ENCODE measurements around the gene MFSD11.
"Not testable (repeated sequence)": the region's sequence is repeated elsewhere in the genome, so short reads cannot be mapped to it uniquely, and the experiment has no call there.

Gene MFSD11

GRCh38 chr17:76812263-76812662 lies 74.3 kb downstream of the MFSD11 start:
- TF ChIP-seq CTCF (conservative IDR thresholded peaks at IDR 0.05; ENCODE audit: control insufficient read depth, insufficient read depth, low read depth, low read length) = no peak
- no peak for DNase-seq (ENCODE audit: low read depth)

GRCh38 chr17:76812968-76813367 lies 75.0 kb downstream of the MFSD11 start:
- no peak for DNase-seq (ENCODE audit: low read depth)
- TF ChIP-seq CTCF (conservative IDR thresholded peaks at IDR 0.05; ENCODE audit: control insufficient read depth, insufficient read depth, low read depth, low read length) = no peak
- no peak overlapping the region for H3K4me3 ChIP-seq (ENCODE audit: control insufficient read depth, low read depth, low read length)

More at GRCh38 chr17:76812263-76812662, 74.3 kb downstream of the MFSD11 start:
- H3K4me3 ChIP-seq (ENCODE audit: control insufficient read depth, low read depth, low read length) = no peak overlapping the region

- DNase-seq (ENCODE audit: low read depth); H3K4me3 ChIP-seq (ENCODE audit: control insufficient read depth, low read depth, low read length): not testable (repeated sequence)
These were observed 78.1 kb downstream of the MFSD11 start for GRCh38 chr17:76815907-76816589.

- peak; percentile 38 for DNase-seq (ENCODE audit: low read depth)
- no peak overlapping the region for H3K4me3 ChIP-seq (ENCODE audit: control insufficient read depth, low read depth, low read length)
- TF ChIP-seq CTCF (conservative IDR thresholded peaks at IDR 0.05; ENCODE audit: control insufficient read depth, insufficient read depth, low read depth, low read length) = peak; percentile 60
These were observed 78.7 kb downstream of the MFSD11 start for GRCh38 chr17:76816590-76817135.

- no peak overlapping the region for H3K4me3 ChIP-seq (ENCODE audit: control insufficient read depth, low read depth, low read length)
- DNase-seq (ENCODE audit: low read depth) = no peak
- no peak for TF ChIP-seq CTCF (conservative IDR thresholded peaks at IDR 0.05; ENCODE audit: control insufficient read depth, insufficient read depth, low read depth, low read length)
These were observed 82.1 kb downstream of the MFSD11 start for GRCh38 chr17:76820039-76820438.

- no peak for DNase-seq (ENCODE audit: low read depth)
- no peak overlapping the region for H3K4me3 ChIP-seq (ENCODE audit: control insufficient read depth, low read depth, low read length)
- TF ChIP-seq CTCF (conservative IDR thresholded peaks at IDR 0.05; ENCODE audit: control insufficient read depth, insufficient read depth, low read depth, low read length) = no peak
These were observed 82.6 kb downstream of the MFSD11 start for GRCh38 chr17:76820561-76820960.

- H3K4me3 ChIP-seq (ENCODE audit: control insufficient read depth, low read depth, low read length) = no peak overlapping the region
- no peak for DNase-seq (ENCODE audit: low read depth)
- no peak for TF ChIP-seq CTCF (conservative IDR thresholded peaks at IDR 0.05; ENCODE audit: control insufficient read depth, insufficient read depth, low read depth, low read length)
These were observed 84.4 kb downstream of the MFSD11 start for GRCh38 chr17:76822184-76822778.
